ENCODE data around the gene SLAMF9. TPM values are rescaled to one million over a fixed set of nuclear protein-coding genes. Genes with fewer than 3 reads are reported as not detected.

Gene SLAMF9
- total RNA-seq, 1 experiment from 2014 or later = not detected

GRCh38 chr1:159921700-159922504 lies 32.1 kb downstream of the SLAMF9 start:
- no peaks in the 10 kb centered on the region for H3K9me2 ChIP-seq (ENCODE audit: insufficient read depth)
- ChIA-PET CTCF (no interaction called here), POLR2A (no interaction called here), RAD21 (ENCODE audit: low non-redundant PET in 1 of 2, low total read pairs in 2 of 2, uncharacterized antibody in 2 of 2, unreplicated experiment in 2 of 2) (no interaction called here)
- H3K4me3 ChIP-seq (replicated peaks in 1 of 2; ENCODE audit: low read depth in 1 of 2, low read length in 2 of 2) = no peak overlapping the region
- H3K36me3 ChIP-seq (ENCODE audit: control insufficient read depth in 1 of 2, insufficient read depth in 2 of 2, low read length in 2 of 2) = peaks cover 7 to 14% of the 10 kb centered on the region in 2 experiments; a peak in 2 of 4 replicates
- H3K4me1 ChIP-seq (ENCODE audit: control insufficient read depth in 1 of 2, insufficient read depth in 2 of 2, low read length in 2 of 2) = peaks cover 21 to 48% of the 10 kb centered on the region in 2 experiments
- H2AFZ ChIP-seq (ENCODE audit: low read depth, low read length, poor library complexity, severe bottlenecking) = no peak overlapping the region
- no peaks in the 10 kb centered on the region for H3K9me3 ChIP-seq (ENCODE audit: control insufficient read depth in 1 of 2, insufficient read depth in 1 of 2, low read depth in 1 of 2, low read length in 2 of 2)
- peaks cover 36% of the 10 kb centered on the region for H3K79me2 ChIP-seq (ENCODE audit: insufficient read depth, low read length)
- 0 out of 2 replicates have a peak overlapping the region, but pooled peaks have one; percentile 93 for H3K4me2 ChIP-seq (ENCODE audit: low read length)
- no peak overlapping the region for H3K9ac ChIP-seq (ENCODE audit: low read length)
- DNase-seq (ENCODE audit: low read depth, low spot score) = no peak
- H4K20me1 ChIP-seq (ENCODE audit: insufficient read depth) = no peaks in the 10 kb centered on the region; the same call in 1 of the 2 replicates
- TF ChIP-seq CBX3 (IDR thresholded peaks at IDR 0.05; ENCODE audit: low read depth) (no peak), ZNF274 (IDR thresholded peaks at IDR 0.05; ENCODE audit: low read depth, low read length) (no peak), CEBPB (IDR thresholded peaks at IDR 0.05; ENCODE audit: low read depth) (no peak), SP1 (IDR thresholded peaks at IDR 0.05; ENCODE audit: low read depth) (no peak), TCF7L2 (IDR thresholded peaks at IDR 0.05; ENCODE audit: borderline replicate concordance, extremely low read depth, insufficient read depth, insufficient read length) (no peak), SIN3A (IDR thresholded peaks at IDR 0.05; ENCODE audit: low read depth) (no peak), EZH2phosphoT487 (IDR thresholded peaks at IDR 0.05; ENCODE audit: borderline replicate concordance) (no peak), EZH2 (IDR thresholded peaks at IDR 0.05) (no peak), FOSL1 (IDR thresholded peaks at IDR 0.05; ENCODE audit: low read depth) (no peak), ELF1 (IDR thresholded peaks at IDR 0.05; ENCODE audit: borderline replicate concordance, low read depth) (no peak), SRF (IDR thresholded peaks at IDR 0.05; ENCODE audit: low read depth) (no peak), EGR1 (IDR thresholded peaks at IDR 0.05; ENCODE audit: low read depth) (no peak), YY1 (IDR thresholded peaks at IDR 0.05; ENCODE audit: extremely low read depth, insufficient replicate concordance, low read depth, low read length) (no peak), JUND (IDR thresholded peaks at IDR 0.05) (no peak)
- TF ChIP-seq, protein P1, sequence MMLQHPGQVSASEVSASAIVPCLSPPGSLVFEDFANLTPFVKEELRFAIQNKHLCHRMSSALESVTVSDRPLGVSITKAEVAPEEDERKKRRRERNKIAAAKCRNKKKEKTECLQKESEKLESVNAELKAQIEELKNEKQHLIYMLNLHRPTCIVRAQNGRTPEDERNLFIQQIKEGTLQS (IDR thresholded peaks at IDR 0.05) = no peak
- TF ChIP-seq, protein P2, sequence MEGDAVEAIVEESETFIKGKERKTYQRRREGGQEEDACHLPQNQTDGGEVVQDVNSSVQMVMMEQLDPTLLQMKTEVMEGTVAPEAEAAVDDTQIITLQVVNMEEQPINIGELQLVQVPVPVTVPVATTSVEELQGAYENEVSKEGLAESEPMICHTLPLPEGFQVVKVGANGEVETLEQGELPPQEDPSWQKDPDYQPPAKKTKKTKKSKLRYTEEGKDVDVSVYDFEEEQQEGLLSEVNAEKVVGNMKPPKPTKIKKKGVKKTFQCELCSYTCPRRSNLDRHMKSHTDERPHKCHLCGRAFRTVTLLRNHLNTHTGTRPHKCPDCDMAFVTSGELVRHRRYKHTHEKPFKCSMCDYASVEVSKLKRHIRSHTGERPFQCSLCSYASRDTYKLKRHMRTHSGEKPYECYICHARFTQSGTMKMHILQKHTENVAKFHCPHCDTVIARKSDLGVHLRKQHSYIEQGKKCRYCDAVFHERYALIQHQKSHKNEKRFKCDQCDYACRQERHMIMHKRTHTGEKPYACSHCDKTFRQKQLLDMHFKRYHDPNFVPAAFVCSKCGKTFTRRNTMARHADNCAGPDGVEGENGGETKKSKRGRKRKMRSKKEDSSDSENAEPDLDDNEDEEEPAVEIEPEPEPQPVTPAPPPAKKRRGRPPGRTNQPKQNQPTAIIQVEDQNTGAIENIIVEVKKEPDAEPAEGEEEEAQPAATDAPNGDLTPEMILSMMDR (IDR thresholded peaks at IDR 0.05 in 2 of 3, conservative IDR thresholded peaks at IDR 0.05 in 1 of 3; ENCODE audit: borderline replicate concordance in 1 of 3, insufficient read depth in 1 of 3, low read depth in 2 of 3, low read length in 2 of 3) = no peak
- TF ChIP-seq, protein P3, sequence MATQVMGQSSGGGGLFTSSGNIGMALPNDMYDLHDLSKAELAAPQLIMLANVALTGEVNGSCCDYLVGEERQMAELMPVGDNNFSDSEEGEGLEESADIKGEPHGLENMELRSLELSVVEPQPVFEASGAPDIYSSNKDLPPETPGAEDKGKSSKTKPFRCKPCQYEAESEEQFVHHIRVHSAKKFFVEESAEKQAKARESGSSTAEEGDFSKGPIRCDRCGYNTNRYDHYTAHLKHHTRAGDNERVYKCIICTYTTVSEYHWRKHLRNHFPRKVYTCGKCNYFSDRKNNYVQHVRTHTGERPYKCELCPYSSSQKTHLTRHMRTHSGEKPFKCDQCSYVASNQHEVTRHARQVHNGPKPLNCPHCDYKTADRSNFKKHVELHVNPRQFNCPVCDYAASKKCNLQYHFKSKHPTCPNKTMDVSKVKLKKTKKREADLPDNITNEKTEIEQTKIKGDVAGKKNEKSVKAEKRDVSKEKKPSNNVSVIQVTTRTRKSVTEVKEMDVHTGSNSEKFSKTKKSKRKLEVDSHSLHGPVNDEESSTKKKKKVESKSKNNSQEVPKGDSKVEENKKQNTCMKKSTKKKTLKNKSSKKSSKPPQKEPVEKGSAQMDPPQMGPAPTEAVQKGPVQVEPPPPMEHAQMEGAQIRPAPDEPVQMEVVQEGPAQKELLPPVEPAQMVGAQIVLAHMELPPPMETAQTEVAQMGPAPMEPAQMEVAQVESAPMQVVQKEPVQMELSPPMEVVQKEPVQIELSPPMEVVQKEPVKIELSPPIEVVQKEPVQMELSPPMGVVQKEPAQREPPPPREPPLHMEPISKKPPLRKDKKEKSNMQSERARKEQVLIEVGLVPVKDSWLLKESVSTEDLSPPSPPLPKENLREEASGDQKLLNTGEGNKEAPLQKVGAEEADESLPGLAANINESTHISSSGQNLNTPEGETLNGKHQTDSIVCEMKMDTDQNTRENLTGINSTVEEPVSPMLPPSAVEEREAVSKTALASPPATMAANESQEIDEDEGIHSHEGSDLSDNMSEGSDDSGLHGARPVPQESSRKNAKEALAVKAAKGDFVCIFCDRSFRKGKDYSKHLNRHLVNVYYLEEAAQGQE (IDR thresholded peaks at IDR 0.05; ENCODE audit: low read depth) = no peak
- TF ChIP-seq, protein P4, sequence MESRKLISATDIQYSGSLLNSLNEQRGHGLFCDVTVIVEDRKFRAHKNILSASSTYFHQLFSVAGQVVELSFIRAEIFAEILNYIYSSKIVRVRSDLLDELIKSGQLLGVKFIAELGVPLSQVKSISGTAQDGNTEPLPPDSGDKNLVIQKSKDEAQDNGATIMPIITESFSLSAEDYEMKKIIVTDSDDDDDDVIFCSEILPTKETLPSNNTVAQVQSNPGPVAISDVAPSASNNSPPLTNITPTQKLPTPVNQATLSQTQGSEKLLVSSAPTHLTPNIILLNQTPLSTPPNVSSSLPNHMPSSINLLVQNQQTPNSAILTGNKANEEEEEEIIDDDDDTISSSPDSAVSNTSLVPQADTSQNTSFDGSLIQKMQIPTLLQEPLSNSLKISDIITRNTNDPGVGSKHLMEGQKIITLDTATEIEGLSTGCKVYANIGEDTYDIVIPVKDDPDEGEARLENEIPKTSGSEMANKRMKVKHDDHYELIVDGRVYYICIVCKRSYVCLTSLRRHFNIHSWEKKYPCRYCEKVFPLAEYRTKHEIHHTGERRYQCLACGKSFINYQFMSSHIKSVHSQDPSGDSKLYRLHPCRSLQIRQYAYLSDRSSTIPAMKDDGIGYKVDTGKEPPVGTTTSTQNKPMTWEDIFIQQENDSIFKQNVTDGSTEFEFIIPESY (IDR thresholded peaks at IDR 0.05; ENCODE audit: extremely low read depth, insufficient replicate concordance, low read length) = no peak
- no peaks in the 10 kb centered on the region for H3K27me3 ChIP-seq (ENCODE audit: insufficient read depth, low read length)
- no peak for ATAC-seq
- intact Hi-C loops (cut with micrococcal nuclease) = no loop called here
- H3K27ac ChIP-seq (ENCODE audit: low read depth, low read length) = no peak overlapping the region
- no TSS peak for BruUV-seq (replicated peaks)
